ENCODE results near the gene RARRES2.
"Not testable (repeated sequence)": the region's sequence is repeated elsewhere in the genome, so short reads cannot be mapped to it uniquely, and the experiment has no call there.

The RARRES2 gene

GRCh38 chr7:150317748-150318444, 23.5 kb downstream of the RARRES2 start:
- no peak for DNase-seq (ENCODE audit: low read depth in 2 of 2)

- DNase-seq (ENCODE audit: low read depth in 2 of 2): not testable (repeated sequence)
Measured at GRCh38 chr7:150316987-150317386, 24.4 kb downstream of the RARRES2 start.

- no peak for DNase-seq (ENCODE audit: low read depth in 2 of 2)
Measured at GRCh38 chr7:150314639-150315239, 26.7 kb downstream of the RARRES2 start.

GRCh38 chr7:150313870-150314269, 27.6 kb downstream of the RARRES2 start:
- DNase-seq (ENCODE audit: low read depth in 2 of 2): no peak

- no peak for DNase-seq (ENCODE audit: low read depth in 2 of 2)
Measured at GRCh38 chr7:150313367-150313809, 28.0 kb downstream of the RARRES2 start.

- DNase-seq (ENCODE audit: low read depth in 2 of 2): not testable (repeated sequence)
Measured at GRCh38 chr7:150312649-150313366, 28.6 kb downstream of the RARRES2 start.

GRCh38 chr7:150311711-150312110, 29.7 kb downstream of the RARRES2 start:
- no peak for DNase-seq (ENCODE audit: low read depth in 2 of 2)

GRCh38 chr7:150311146-150311545, 30.3 kb downstream of the RARRES2 start:
- no peak for DNase-seq (ENCODE audit: low read depth in 2 of 2)

- DNase-seq (ENCODE audit: low read depth in 2 of 2): no peak
Measured at GRCh38 chr7:150308575-150308974, 32.9 kb downstream of the RARRES2 start.

GRCh38 chr7:150307904-150308303, 33.5 kb downstream of the RARRES2 start:
- no peak for DNase-seq (ENCODE audit: low read depth in 2 of 2)

GRCh38 chr7:150307129-150307528, 34.3 kb downstream of the RARRES2 start:
- no peak for DNase-seq (ENCODE audit: low read depth in 2 of 2)

- DNase-seq (ENCODE audit: low read depth in 2 of 2): not testable (repeated sequence)
Measured at GRCh38 chr7:150306377-150306776, 35.1 kb downstream of the RARRES2 start.

GRCh38 chr7:150305903-150306284, 35.5 kb downstream of the RARRES2 start:
- DNase-seq (ENCODE audit: low read depth in 2 of 2): not testable (repeated sequence)

- DNase-seq (ENCODE audit: low read depth in 2 of 2): not testable (repeated sequence)
Measured at GRCh38 chr7:150305259-150305902, 36.0 kb downstream of the RARRES2 start.

- not testable (repeated sequence) for DNase-seq (ENCODE audit: low read depth in 2 of 2)
Measured at GRCh38 chr7:150304499-150305258, 36.8 kb downstream of the RARRES2 start.

GRCh38 chr7:150302908-150303310, 38.5 kb downstream of the RARRES2 start:
- DNase-seq (ENCODE audit: low read depth in 2 of 2): not testable (repeated sequence)

- DNase-seq (ENCODE audit: low read depth in 2 of 2): not testable (repeated sequence)
Measured at GRCh38 chr7:150297978-150298377, 43.5 kb downstream of the RARRES2 start.

GRCh38 chr7:150296802-150297201, 44.6 kb downstream of the RARRES2 start:
- DNase-seq (ENCODE audit: low read depth in 2 of 2): not testable (repeated sequence)

GRCh38 chr7:150295614-150296013, 45.8 kb downstream of the RARRES2 start:
- not testable (repeated sequence) for DNase-seq (ENCODE audit: low read depth in 2 of 2)

GRCh38 chr7:150295027-150295426, 46.4 kb downstream of the RARRES2 start:
- not testable (repeated sequence) for DNase-seq (ENCODE audit: low read depth in 2 of 2)

GRCh38 chr7:150290317-150290716, 51.1 kb downstream of the RARRES2 start:
- not testable (repeated sequence) for DNase-seq (ENCODE audit: low read depth in 2 of 2)

Measured in stimulated activated CD8-positive, alpha-beta memory T cell treated with anti-CD3 and anti-CD28 coated beads, Interleukin-15, amount 100 ng/mL, for 48 hours (primary cell).